HEK293 (cell line): ENCODE results near the gene PYROXD2.

ENCODE experiments used
- CTCF ChIP-seq: fragments of 450-650 bp; formaldehyde crosslinking; IDR thresholded peaks from 2 replicates; pipeline ENCODE4 v1.5.1; 2016; ENCODE audit warnings: missing biosample characterization, missing genetic modification characterization
- KLF16 ChIP-seq: fragments of 450-650 bp; formaldehyde crosslinking; IDR thresholded peaks from 2 replicates; pipeline ENCODE4 v1.5.1; 2017; ENCODE audit warnings: missing biosample characterization, missing genetic modification characterization
- TCF7L2 ChIP-seq: IDR thresholded peaks from 2 replicates; pipeline ENCODE4 v1.6.1; 2011; ENCODE audit warnings: low read depth, mild to moderate bottlenecking, inconsistent platforms, low read length, moderate library complexity, borderline replicate concordance
- ZBTB21 ChIP-seq: fragments of 450-650 bp; formaldehyde crosslinking; IDR thresholded peaks from 2 replicates; pipeline ENCODE4 v1.5.1; 2017; ENCODE audit warnings: missing biosample characterization, missing genetic modification characterization
- ZNF146 ChIP-seq: fragments of 450-650 bp; formaldehyde crosslinking; IDR thresholded peaks from 2 replicates; pipeline ENCODE4 v1.5.1; 2016; ENCODE audit warnings: missing biosample characterization, missing genetic modification characterization
- ZNF521 ChIP-seq: fragments of 450-650 bp; formaldehyde crosslinking; IDR thresholded peaks from 2 replicates; pipeline ENCODE4 v1.5.1; 2017; ENCODE audit warnings: missing biosample characterization, mild to moderate bottlenecking, missing genetic modification characterization

- TF ChIP-seq CTCF (tag by site-specific recombination), result no peak
- TF ChIP-seq ZNF521 (tag by site-specific recombination), result no peak
- TF ChIP-seq TCF7L2, result no peak
- TF ChIP-seq ZNF146 (tag by site-specific recombination), result no peak
- TF ChIP-seq KLF16 (tag by site-specific recombination), result no peak
- TF ChIP-seq ZBTB21, result no peak
These were observed 38.0 kb downstream of the PYROXD2 start for GRCh38 chr10:98377001-98377400.
